Kidney (tissue), 14 donors: Measurements from ENCODE around the gene PIH1D1. TPM values are rescaled to one million over a fixed set of nuclear protein-coding genes. Genes with fewer than 3 reads are reported as not detected.
A peak's percentile ranks its signal among the peaks of the same experiment; 100 is the strongest.

Source experiments
- DNase-seq, 5 donors: peaks; one replicate each; pipeline ENCODE4 v3.0.0-alpha.2; 2013 to 2020
- FAIRE-seq: peaks from 2 replicates; lab custom pipeline; 2012; peaks lifted over from hg19 to GRCh38; lab: Jason Lieb, UNC
- H3K27ac ChIP-seq, 2 donors: one replicate each; pipeline ENCODE4 v1.7.0; 2013; ENCODE audit warnings: low read depth in 2 of 2, low read length in 2 of 2, inconsistent platforms in 1 of 2
- H3K27me3 ChIP-seq: one replicate; pipeline ENCODE4 v1.7.1; 2013; ENCODE audit warnings: low read length, inconsistent platforms; ENCODE audit not compliant: control insufficient read depth, insufficient read depth
- H3K36me3 ChIP-seq, 3 donors: one replicate each; pipeline versions ENCODE4 v1.7.0 to v1.7.1; 2013; ENCODE audit warnings: low read length in 3 of 3, control low read depth in 1 of 3, inconsistent platforms in 1 of 3; ENCODE audit not compliant: insufficient read depth in 3 of 3, control insufficient read depth in 2 of 3
- H3K4me1 ChIP-seq, 3 donors: one replicate each; pipeline versions ENCODE4 v1.7.0 to v1.7.1; 2013; ENCODE audit warnings: low read length in 3 of 3, inconsistent platforms in 1 of 3, low read depth in 1 of 3; ENCODE audit not compliant: control insufficient read depth in 2 of 3, insufficient read depth in 2 of 3
- H3K4me3 ChIP-seq, 3 donors: one replicate each; pipeline versions ENCODE4 v1.7.0 to v1.8.1; 2013; ENCODE audit warnings: low read length in 3 of 3, control low read depth in 1 of 3, inconsistent platforms in 1 of 3
- H3K9ac ChIP-seq, 3 donors: one replicate each; pipeline versions ENCODE4 v1.7.0 to v1.7.1; 2013; ENCODE audit warnings: low read length in 3 of 3, control low read depth in 1 of 3, inconsistent platforms in 1 of 3
- H3K9me3 ChIP-seq, 3 donors: one replicate each; pipeline versions ENCODE4 v1.7.0 to v1.7.1; 2013; ENCODE audit warnings: low read length in 3 of 3, control low read depth in 1 of 3, inconsistent platforms in 1 of 3; ENCODE audit not compliant: control insufficient read depth in 2 of 3, insufficient read depth in 1 of 3
- intact Hi-C: fragments of 100-400 bp; cut with DNase I; formaldehyde crosslinking; loops from one replicate; pipeline ENCODE4 v1.11.1; 2022
- polyA plus RNA-seq: library from polyadenylated mRNA; stranded (reverse); fragments of 350-450 nt; fragmentation: Illumina TruSeq; extraction: RNeasy Lipid Tissue Mini Kit (QIAGEN cat#74804); gene quantifications from one replicate; pipeline ENCODE4 v1.2.3, GENCODE V29; 2014; ENCODE audit warnings: low read depth, low replicate concordance; ENCODE audit not compliant: insufficient read depth
- total RNA-seq: library from RNA; stranded (reverse); fragmentation: NEBNext Ultra II Directional; extraction: Animal tissue kit (Norgen Biotek cat#: 25700); gene quantifications from one replicate; pipeline ENCODE4 v1.2.1, GENCODE V29; 2021
- TF ChIP-seq, protein P1 (sequence below): IDR thresholded peaks from 3 replicates; pipeline ENCODE4 v1.5.1; 2012; ENCODE audit warnings: mild to moderate bottlenecking, moderate library complexity, borderline replicate concordance; ENCODE audit not compliant: insufficient read depth; ENCODE audit errors: extremely low read depth
- donor health status: control.
- donor health status: control.
- donor health status: control.
- donor health status: control.
- donor health status: control.
- donor health status: DM: yes; HTN: yes; CAD: no.
- donor health status: Normal renal cell carcinoma (clear cell type).

PIH1D1 gene
- total and polyA plus RNA-seq, 2 donors from 2014 or later = 74.0 to 97.2 TPM

DNA sequence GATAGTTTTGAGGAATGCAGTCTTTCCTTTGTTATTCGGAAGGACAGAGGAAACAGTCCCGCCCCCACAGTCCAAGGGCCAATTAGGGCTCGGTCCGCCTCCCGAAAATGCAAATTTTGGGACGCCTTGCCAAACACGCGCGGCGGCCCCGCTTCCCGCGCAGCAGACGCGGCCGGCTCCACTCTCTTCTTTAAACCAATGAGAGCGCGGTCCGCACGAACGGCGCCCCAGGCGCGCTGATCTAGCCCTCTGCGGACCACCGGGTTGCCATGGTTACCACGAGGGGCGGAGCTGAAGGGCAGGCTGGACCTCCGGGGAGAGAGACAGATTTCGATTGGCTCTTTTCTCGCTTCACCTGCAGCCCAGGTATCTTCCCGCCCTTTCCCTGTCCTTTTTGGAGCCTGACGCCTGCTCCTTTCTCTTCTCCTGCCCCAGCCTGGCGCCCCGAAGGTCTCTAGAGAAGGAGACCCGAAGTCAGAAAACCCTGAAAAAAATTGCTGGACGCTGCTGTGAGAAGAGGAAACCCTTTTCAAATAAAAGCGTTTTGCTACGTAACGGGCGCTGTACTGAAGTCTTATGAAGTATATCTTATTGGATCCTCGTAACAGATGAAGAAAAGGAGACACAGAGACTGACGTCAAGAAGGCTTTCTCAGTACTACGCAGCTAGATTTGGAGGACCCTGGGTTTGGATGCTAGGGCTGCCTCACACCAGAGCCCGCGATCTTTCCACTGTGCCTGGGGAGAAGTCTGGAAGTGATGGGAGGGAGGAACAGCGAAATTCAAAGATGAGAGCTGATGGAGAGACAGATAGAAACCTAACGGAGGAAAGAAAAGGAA is 30.4 kb downstream of the PIH1D1 start:
- Histone ChIP-seq H3K27me3 (peaks cover 50% of the 10 kb centered on the region), H3K4me3 (peak overlapping the region in 1 of 3 donors; percentile 20), H3K4me1 (peaks cover 0 to 5% (median 0%) of the 10 kb centered on the region in 3 donors), H3K36me3 (no peaks in the 10 kb centered on the region), H3K27ac (no peak overlapping the region), H3K9me3 (no peaks in the 10 kb centered on the region), H3K9ac (no peak overlapping the region)
- FAIRE-seq (no peak), DNase-seq (peak; percentile 85 to 91 (median 87))
- intact Hi-C loops = no loop called here
- TF ChIP-seq, protein P1, sequence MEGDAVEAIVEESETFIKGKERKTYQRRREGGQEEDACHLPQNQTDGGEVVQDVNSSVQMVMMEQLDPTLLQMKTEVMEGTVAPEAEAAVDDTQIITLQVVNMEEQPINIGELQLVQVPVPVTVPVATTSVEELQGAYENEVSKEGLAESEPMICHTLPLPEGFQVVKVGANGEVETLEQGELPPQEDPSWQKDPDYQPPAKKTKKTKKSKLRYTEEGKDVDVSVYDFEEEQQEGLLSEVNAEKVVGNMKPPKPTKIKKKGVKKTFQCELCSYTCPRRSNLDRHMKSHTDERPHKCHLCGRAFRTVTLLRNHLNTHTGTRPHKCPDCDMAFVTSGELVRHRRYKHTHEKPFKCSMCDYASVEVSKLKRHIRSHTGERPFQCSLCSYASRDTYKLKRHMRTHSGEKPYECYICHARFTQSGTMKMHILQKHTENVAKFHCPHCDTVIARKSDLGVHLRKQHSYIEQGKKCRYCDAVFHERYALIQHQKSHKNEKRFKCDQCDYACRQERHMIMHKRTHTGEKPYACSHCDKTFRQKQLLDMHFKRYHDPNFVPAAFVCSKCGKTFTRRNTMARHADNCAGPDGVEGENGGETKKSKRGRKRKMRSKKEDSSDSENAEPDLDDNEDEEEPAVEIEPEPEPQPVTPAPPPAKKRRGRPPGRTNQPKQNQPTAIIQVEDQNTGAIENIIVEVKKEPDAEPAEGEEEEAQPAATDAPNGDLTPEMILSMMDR = no peak

DNA sequence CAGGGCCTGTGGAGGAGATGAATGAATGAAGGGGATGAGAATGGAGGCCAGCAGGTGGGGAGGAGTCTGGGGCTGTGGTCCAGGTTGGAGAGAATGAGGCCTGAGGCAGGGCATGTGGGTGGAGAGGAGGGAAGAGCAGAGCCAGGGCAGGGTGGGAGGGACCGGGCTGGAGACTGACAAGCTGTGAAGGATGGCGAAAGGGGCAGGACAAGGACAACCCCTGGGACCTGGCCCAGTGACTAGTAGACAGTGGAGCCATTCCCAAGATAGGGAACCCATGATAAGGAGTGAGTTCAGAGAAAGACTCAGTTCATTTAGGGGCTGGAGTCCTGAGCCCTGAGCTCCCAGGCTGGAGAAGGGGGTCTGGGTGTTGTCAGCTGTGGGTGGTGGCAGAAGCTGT is 31.4 kb downstream of the PIH1D1 start:
- DNase-seq = no peak
- H3K27me3 ChIP-seq = peaks cover 40% of the 10 kb centered on the region
- no peak overlapping the region for H3K9ac ChIP-seq

DNA sequence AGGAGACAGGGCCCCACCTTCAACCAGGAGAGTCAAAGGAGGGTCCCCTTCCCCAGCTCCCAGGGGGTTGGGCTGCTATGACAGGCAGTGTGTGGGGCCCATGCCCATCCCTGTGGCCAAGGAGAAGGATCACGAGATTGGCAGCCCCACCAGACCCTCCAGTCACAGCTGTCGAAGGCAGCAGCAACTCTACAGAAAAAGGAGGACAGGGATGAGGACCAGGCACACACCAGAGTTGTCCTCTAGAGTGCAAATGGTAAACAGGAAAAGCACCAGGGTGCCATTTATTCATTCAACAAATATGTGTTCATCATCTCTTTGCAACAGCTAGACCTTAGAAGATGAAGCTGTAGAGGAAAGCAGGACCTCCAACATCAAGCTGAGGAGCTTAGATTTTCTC is 32.4 kb downstream of the PIH1D1 start:
- TF ChIP-seq, protein P1 = no peak
- peaks cover 31% of the 10 kb centered on the region for H3K27me3 ChIP-seq
- no peak for DNase-seq
- H3K36me3 ChIP-seq = no peaks in the 10 kb centered on the region
- H3K27ac ChIP-seq = no peak overlapping the region
- intact Hi-C loops = no loop called here
- FAIRE-seq = no peak
- peaks cover 0 to 5% (median 0%) of the 10 kb centered on the region in 3 donors for H3K4me1 ChIP-seq
- no peak overlapping the region for H3K9ac ChIP-seq
- H3K4me3 ChIP-seq = no peak overlapping the region
- H3K9me3 ChIP-seq = no peaks in the 10 kb centered on the region

More for the DNA sequence above, 31.4 kb downstream of the PIH1D1 start:
- FAIRE-seq = no peak
- H3K9me3 ChIP-seq = no peaks in the 10 kb centered on the region
- intact Hi-C loops = no loop called here
- no peak overlapping the region for H3K27ac ChIP-seq
- H3K4me3 ChIP-seq = no peak overlapping the region
- TF ChIP-seq, protein P1 = no peak
- peaks cover 0 to 5% (median 0%) of the 10 kb centered on the region in 3 donors for H3K4me1 ChIP-seq
- no peaks in the 10 kb centered on the region for H3K36me3 ChIP-seq
